ENCODE data around the gene WHRN.

WHRN gene

GRCh38 chr9:114505187-114506081, at the start of gene WHRN:
Gene WHRN (minus strand): TSS chr9:114505473. CDS start chr9:114504801, 672 bp downstream.
- DNase-seq (ENCODE audit: low read depth in 2 of 2, low spot score in 1 of 2), result peak; percentile 78 to 86

- no peak for DNase-seq (ENCODE audit: low read depth in 2 of 2, low spot score in 1 of 2)
These were observed 47.9 kb upstream of the WHRN start for GRCh38 chr9:114553202-114553601.

- no peak for DNase-seq (ENCODE audit: low read depth in 2 of 2, low spot score in 1 of 2)
These were observed 47.4 kb upstream of the WHRN start for GRCh38 chr9:114552706-114553105.

- DNase-seq (ENCODE audit: low read depth in 2 of 2, low spot score in 1 of 2), result no peak
These were observed 46.7 kb upstream of the WHRN start for GRCh38 chr9:114551750-114552685.

- DNase-seq (ENCODE audit: low read depth in 2 of 2, low spot score in 1 of 2), result no peak
These were observed 44.5 kb upstream of the WHRN start for GRCh38 chr9:114549697-114550330.

- DNase-seq (ENCODE audit: low read depth in 2 of 2, low spot score in 1 of 2), result no peak
These were observed 41.6 kb upstream of the WHRN start for GRCh38 chr9:114546851-114547250.

GRCh38 chr9:114545055-114545454, 39.8 kb upstream of the WHRN start:
- no peak for DNase-seq (ENCODE audit: low read depth in 2 of 2, low spot score in 1 of 2)

GRCh38 chr9:114539701-114540380, 34.6 kb upstream of the WHRN start:
- no peak for DNase-seq (ENCODE audit: low read depth in 2 of 2, low spot score in 1 of 2)

GRCh38 chr9:114538241-114538640, 33.0 kb upstream of the WHRN start:
- DNase-seq (ENCODE audit: low read depth in 2 of 2, low spot score in 1 of 2), result no peak

GRCh38 chr9:114532561-114533237, 27.4 kb upstream of the WHRN start:
- no peak for DNase-seq (ENCODE audit: low read depth in 2 of 2, low spot score in 1 of 2)

GRCh38 chr9:114529285-114529684, 24.0 kb upstream of the WHRN start:
- no peak for DNase-seq (ENCODE audit: low read depth in 2 of 2, low spot score in 1 of 2)

GRCh38 chr9:114526807-114527206, 21.5 kb upstream of the WHRN start:
- no peak for DNase-seq (ENCODE audit: low read depth in 2 of 2, low spot score in 1 of 2)

GRCh38 chr9:114525513-114525912, 20.2 kb upstream of the WHRN start:
- no peak for DNase-seq (ENCODE audit: low read depth in 2 of 2, low spot score in 1 of 2)

GRCh38 chr9:114524247-114524681, 19.0 kb upstream of the WHRN start:
- DNase-seq (ENCODE audit: low read depth in 2 of 2, low spot score in 1 of 2), result no peak

GRCh38 chr9:114522847-114523246, 17.6 kb upstream of the WHRN start:
- DNase-seq (ENCODE audit: low read depth in 2 of 2, low spot score in 1 of 2), result no peak

GRCh38 chr9:114522286-114522685, 17.0 kb upstream of the WHRN start:
- DNase-seq (ENCODE audit: low read depth in 2 of 2, low spot score in 1 of 2), result no peak

- DNase-seq (ENCODE audit: low read depth in 2 of 2, low spot score in 1 of 2), result no peak
These were observed 16.6 kb upstream of the WHRN start for GRCh38 chr9:114521846-114522245.

GRCh38 chr9:114518599-114519022, 13.3 kb upstream of the WHRN start:
- no peak for DNase-seq (ENCODE audit: low read depth in 2 of 2, low spot score in 1 of 2)

- DNase-seq (ENCODE audit: low read depth in 2 of 2, low spot score in 1 of 2), result no peak
These were observed 12.8 kb upstream of the WHRN start for GRCh38 chr9:114518120-114518519.

- no peak for DNase-seq (ENCODE audit: low read depth in 2 of 2, low spot score in 1 of 2)
These were observed 11.6 kb upstream of the WHRN start for GRCh38 chr9:114516913-114517312.

Measured in stimulated activated CD8-positive, alpha-beta memory T cell treated with anti-CD3 and anti-CD28 coated beads, Interleukin-4, amount 100 ng/mL, for 4 hours (primary cell).